HG03439 (cell line): ENCODE results near the gene DLST.

Source experiments
- ATAC-seq: cut with Tn5 transposase; IDR thresholded peaks from one replicate; pipeline ENCODE4 v1.9.1; 2021; ENCODE audit warnings: mild to moderate bottlenecking, moderate library complexity; ENCODE audit not compliant: unreplicated experiment

Gene DLST

GRCh38 chr14:74952697-74953484 lies 71.2 kb downstream of the DLST start:
- ATAC-seq = no peak
